Measurements from ENCODE around the gene HACL1.
"Not testable (repeated sequence)": the region's sequence is repeated elsewhere in the genome, so short reads cannot be mapped to it uniquely, and the experiment has no call there.

HACL1 gene

GRCh38 chr3:15578289-15578867, 23.0 kb downstream of the HACL1 start:
- no peak for DNase-seq

GRCh38 chr3:15576475-15576874, 24.9 kb downstream of the HACL1 start:
- DNase-seq, result no peak

GRCh38 chr3:15575446-15575845, 25.9 kb downstream of the HACL1 start:
- DNase-seq, result no peak

- DNase-seq, result no peak
Observed at GRCh38 chr3:15572138-15572537, 29.2 kb downstream of the HACL1 start.

- DNase-seq, result no peak
Observed at GRCh38 chr3:15563190-15563589, 38.2 kb downstream of the HACL1 start.

DNA sequence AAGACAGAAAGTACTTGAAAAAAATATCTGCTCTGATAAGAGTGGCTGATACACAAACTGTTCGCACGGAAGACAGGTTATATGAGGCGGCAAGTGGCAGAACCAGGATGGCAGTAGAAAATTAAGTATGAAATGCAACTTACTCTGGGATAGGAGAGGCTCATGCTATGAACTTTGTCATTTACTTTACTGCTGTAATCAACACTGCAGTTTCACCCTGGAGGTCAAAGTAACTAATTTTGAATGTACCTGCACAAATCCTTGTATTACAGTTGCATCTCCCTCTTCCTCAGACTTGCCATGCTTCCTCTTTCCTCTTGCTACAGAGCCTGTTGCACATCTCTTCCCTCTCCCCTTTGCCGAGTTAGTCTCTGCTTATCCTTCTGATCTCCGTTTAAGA, 38.8 kb downstream of the HACL1 start:
- no peak for DNase-seq

DNA sequence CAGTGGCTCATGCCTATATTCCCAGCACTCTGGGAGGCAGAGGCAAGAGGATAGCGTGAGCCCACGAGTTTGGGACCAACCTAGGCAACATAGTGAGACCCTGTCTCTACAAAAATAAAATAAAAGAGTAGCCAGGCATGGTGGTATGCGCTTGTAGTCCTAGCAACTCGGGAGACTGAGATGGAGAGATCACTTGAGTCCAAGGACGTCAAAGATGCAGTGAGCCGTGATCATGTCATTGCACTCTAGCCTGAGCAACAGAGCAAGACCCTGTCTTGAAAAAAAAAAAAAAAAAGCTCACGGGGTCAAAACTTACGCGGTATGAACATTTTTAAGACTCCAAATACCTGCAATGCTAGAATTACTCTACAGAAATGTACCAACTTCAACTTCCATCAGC, 42.8 kb downstream of the HACL1 start:
- no peak for DNase-seq

DNA sequence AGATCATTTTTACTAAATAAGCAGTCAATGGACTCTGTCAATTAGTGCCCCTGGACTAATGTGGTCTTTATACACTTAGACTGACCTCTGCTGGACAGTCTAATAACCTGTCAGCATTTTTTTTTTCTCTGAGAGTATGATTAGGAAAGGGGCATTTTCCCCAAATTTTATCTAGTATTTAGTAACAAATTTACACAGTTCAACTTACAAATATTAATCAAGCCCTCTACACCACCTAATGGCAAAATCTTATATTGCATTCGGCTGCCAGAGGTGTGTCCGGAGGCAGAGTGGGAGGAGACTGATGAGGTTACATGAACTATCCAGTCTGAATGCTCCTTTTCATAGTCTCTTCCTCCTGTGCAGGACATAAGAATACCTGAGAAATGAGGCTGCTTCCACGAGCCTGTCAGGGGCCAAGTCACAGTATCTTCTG, 43.8 kb downstream of the HACL1 start:
- DNase-seq, result no peak

DNA sequence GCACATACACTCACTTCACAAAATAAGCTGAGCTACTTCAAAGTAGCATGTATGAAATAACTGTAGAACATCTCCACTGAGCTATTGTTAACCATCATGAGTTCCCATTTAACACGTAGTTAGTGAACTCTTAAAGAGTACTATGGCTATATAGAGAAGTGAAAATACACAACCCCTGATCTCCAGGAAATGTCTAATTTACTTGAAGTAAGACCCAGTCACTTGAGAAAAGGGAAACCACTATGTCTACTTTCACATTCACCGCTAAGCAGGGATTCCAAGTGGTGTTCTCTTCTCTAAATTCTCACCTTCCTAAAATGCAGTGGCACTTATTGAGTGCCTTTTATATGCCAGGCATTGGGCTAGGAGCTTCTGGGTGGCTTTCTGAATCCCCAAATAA, 44.9 kb downstream of the HACL1 start:
- DNase-seq, result no peak

- DNase-seq, result no peak
Observed at GRCh38 chr3:15553749-15554148, 47.6 kb downstream of the HACL1 start.

DNA sequence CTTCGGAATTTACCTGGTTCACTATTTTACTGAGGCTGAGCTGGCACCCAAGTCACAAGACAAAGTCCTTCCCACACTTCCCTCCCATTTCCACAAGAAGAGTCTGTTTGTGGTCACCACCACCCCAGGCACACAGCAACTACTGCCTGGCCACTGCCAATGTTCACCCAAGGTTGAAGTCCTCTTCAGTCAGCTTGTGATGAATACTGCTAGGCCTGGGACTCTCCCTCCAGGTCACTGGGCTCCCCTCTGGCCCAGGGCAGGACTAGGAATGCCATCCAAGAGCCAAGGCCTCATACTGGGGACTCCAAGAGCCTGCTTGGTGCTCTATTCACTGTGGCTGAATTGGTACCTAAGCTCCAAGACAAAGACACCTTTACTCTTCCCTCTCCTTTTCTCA, 49.5 kb downstream of the HACL1 start:
- no peak for DNase-seq

GRCh38 chr3:15549846-15550245, 51.5 kb downstream of the HACL1 start:
- no peak for DNase-seq

GRCh38 chr3:15542614-15543013, 58.8 kb downstream of the HACL1 start:
- no peak for DNase-seq

- no peak for DNase-seq
Observed at GRCh38 chr3:15541371-15541770, 60.0 kb downstream of the HACL1 start.

GRCh38 chr3:15539066-15539465, 62.3 kb downstream of the HACL1 start:
- DNase-seq, result no peak

DNA sequence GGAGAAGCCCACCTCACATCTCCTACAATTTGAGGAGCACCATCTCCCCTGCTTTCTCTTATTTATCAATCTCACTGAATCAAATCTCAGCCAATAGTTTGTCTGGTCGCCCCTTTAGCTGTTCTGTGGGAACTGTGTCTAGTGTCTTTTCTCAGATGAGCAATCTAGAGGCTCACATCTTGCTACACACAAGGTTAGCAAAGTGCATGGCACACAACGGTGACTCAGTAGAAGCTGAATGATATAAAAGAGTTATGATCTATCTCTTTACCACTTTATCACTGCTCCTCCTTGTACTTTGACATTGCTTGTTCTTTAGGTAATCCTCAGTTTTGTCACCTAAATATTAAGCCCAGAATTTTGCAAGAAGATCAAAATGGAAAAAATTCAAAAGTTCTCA, 63.0 kb downstream of the HACL1 start:
- no peak for DNase-seq

DNA sequence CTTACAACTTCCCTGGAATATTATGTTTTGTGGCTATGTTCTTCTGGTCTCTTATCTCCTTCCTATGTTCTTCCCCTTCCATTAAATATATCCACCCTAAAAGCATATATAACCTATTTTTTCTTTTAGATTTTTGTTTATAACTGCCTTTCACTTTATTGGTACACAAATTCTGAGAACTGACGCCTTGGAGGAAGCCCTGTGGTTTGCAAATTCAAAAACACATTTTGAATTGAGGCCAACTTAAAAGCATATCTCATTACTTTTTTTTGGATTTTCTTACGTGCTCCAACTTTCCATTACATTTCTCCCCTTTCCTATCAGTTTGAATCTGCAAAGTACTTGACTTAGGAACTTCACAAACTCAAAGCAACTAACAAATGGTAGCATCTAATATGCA, 64.5 kb downstream of the HACL1 start:
- DNase-seq, result no peak

DNA sequence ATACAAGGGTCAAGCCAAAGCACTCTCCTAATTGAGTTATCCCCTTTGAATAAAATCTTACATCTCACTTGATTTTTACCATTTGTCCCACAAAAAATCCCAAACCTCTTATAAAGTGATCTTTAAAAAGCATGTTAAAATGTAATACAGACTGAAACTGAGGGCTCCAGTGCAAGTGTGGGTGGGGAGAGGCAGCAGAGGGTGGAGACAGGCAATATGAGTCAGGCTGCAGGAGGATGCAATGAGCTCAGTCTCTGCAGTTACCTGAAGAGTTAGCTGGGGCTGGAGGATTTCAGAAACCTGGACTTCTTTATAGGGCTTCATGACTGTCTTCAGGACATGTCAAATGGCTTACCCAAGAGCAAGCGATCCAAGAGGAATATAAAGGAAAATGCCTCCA, 65.6 kb downstream of the HACL1 start:
- DNase-seq, result no peak

GRCh38 chr3:15532614-15533013, 68.8 kb downstream of the HACL1 start:
- not testable (repeated sequence) for DNase-seq

- DNase-seq, result no peak
Observed at GRCh38 chr3:15531346-15531745, 70.0 kb downstream of the HACL1 start.

GRCh38 chr3:15528854-15529537, 72.4 kb downstream of the HACL1 start:
- no peak for DNase-seq

DNA sequence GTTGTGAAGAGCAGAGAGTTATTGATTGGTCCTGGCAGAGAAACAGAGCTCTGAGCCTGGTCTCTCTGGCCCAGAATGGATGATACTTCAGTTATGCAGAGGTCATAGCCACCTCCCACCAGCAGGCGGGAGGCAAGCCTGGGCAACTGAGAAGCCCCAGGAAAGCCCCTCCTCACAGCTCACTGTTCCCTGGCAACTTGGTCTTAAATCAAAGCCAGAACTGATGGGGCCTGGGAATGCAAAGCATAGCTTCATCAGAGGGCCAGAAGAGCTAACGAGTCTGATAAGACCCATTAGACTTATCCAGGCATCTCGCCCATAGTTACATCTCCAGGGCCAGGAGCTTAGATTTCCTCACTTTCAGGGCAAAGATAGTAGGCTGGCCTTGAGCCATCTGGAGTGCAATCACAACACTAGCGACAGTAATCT, 74.3 kb downstream of the HACL1 start:
- DNase-seq, result no peak

DNA sequence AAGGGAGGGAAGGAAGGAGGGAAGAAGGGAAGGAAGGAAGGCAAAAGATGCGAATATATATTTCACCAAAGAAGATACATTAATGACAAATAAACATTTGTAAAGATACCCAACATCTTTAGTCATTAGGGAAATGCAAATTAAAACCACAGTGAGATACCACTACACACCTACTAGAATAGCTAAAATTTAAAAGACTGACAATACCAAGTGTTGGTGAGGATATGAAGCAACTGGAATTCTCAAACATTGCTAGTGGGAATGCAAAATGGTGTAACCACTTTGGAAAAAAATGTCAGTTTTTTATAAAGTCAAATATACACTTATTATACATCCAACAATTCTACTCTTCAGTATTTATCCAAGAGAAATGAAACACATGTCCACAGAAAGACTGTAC, 75.6 kb downstream of the HACL1 start:
- no peak for DNase-seq

GRCh38 chr3:15523660-15524417, 77.5 kb downstream of the HACL1 start:
- DNase-seq, result no peak

All from GOT3 (cell line).